HEK293 (cell line): ENCODE measurements around the gene TAS2R31.

Experiments
- CTCF ChIP-seq: fragments of 450-650 bp; formaldehyde crosslinking; IDR thresholded peaks from 2 replicates; pipeline ENCODE4 v1.5.1; 2016; ENCODE audit warnings: missing biosample characterization, missing genetic modification characterization
- GLI4 ChIP-seq: fragments of 450-650 bp; formaldehyde crosslinking; IDR thresholded peaks from 2 replicates; pipeline ENCODE4 v1.5.1; 2016; ENCODE audit warnings: missing biosample characterization, missing genetic modification characterization
- PRDM10 ChIP-seq: fragments of 450-650 bp; formaldehyde crosslinking; IDR thresholded peaks from 2 replicates; pipeline ENCODE4 v1.5.1; 2016; ENCODE audit warnings: missing biosample characterization, missing genetic modification characterization
- REPIN1 ChIP-seq: fragments of 450-650 bp; formaldehyde crosslinking; IDR thresholded peaks from 2 replicates; pipeline ENCODE4 v1.5.1; 2017; ENCODE audit warnings: missing biosample characterization, missing genetic modification characterization, low read depth
- REST ChIP-seq: fragments of 450-650 bp; formaldehyde crosslinking; IDR thresholded peaks from 2 replicates; pipeline ENCODE4 v1.5.1; 2016; ENCODE audit warnings: missing biosample characterization, missing genetic modification characterization
- ZBTB11 ChIP-seq: fragments of 450-650 bp; formaldehyde crosslinking; conservative IDR thresholded peaks from 2 replicates; pipeline ENCODE4 v1.5.1; 2016; ENCODE audit warnings: low read depth, missing biosample characterization, missing genetic modification characterization
- ZBTB26 ChIP-seq: fragments of 450-650 bp; formaldehyde crosslinking; optimal IDR thresholded peaks from 2 replicates; pipeline ENCODE3; 2016; ENCODE audit warnings: missing biosample characterization, mild to moderate bottlenecking, missing genetic modification characterization
- ZNF23 ChIP-seq: fragments of 450-650 bp; formaldehyde crosslinking; IDR thresholded peaks from 2 replicates; pipeline ENCODE4 v1.5.1; 2016; ENCODE audit warnings: missing biosample characterization, missing genetic modification characterization, borderline replicate concordance
- ZNF24 ChIP-seq: fragments of 450-650 bp; formaldehyde crosslinking; IDR thresholded peaks from 2 replicates; pipeline ENCODE4 v1.5.1; 2016; ENCODE audit warnings: missing biosample characterization, missing genetic modification characterization
- ZNF37A ChIP-seq: fragments of 450-650 bp; IDR thresholded peaks from 2 replicates; pipeline ENCODE4 v1.5.1; 2018; ENCODE audit warnings: missing biosample characterization, missing genetic modification characterization
- ZNF776 ChIP-seq: fragments of 450-650 bp; formaldehyde crosslinking; IDR thresholded peaks from 2 replicates; pipeline ENCODE4 v1.5.0; 2017; ENCODE audit warnings: missing biosample characterization, missing genetic modification characterization, borderline replicate concordance
- ZNF830 ChIP-seq: fragments of 450-650 bp; IDR thresholded peaks from 2 replicates; pipeline ENCODE4 v1.5.0; 2018; ENCODE audit warnings: missing biosample characterization, missing genetic modification characterization, low read depth, mild to moderate bottlenecking, moderate library complexity
- ZSCAN4 ChIP-seq: fragments of 450-650 bp; formaldehyde crosslinking; IDR thresholded peaks from 2 replicates; pipeline ENCODE4 v1.5.1; 2017; ENCODE audit warnings: missing biosample characterization, missing genetic modification characterization

GRCh38 chr12:11040162-11040561 is 9.0 kb upstream of the TAS2R31 start:
- TF ChIP-seq PRDM10 (no peak), ZSCAN4 (tag by site-specific recombination) (no peak), CTCF (tag by site-specific recombination) (no peak), REPIN1 (tag by site-specific recombination) (no peak), ZNF776 (tag by site-specific recombination) (no peak), REST (tag by site-specific recombination) (no peak), ZBTB26 (no peak), GLI4 (tag by site-specific recombination) (no peak), ZBTB11 (tag by site-specific recombination) (no peak), ZNF37A (tag by site-specific recombination) (no peak), ZNF23 (no peak), ZNF24 (no peak), ZNF830 (tag by site-specific recombination) (no peak)
